Activated naive CD8-positive, alpha-beta T cell treated with anti-CD3 and anti-CD28 coated beads for 36 hours (primary cell): ENCODE measurements around the gene FAM163B. TPM values are rescaled to one million over a fixed set of nuclear protein-coding genes. Genes with fewer than 3 reads are reported as not detected.
A peak's percentile ranks its signal among the peaks of the same experiment; 100 is the strongest.

Source experiments
- DNase-seq: peaks from one replicate; pipeline ENCODE4 v3.0.0; 2021
- H3K27ac Mint-ChIP-seq: one replicate; pipeline ENCODE4 v1.8.0; 2022; ENCODE audit warnings: mild to moderate bottlenecking, moderate library complexity, mixed read lengths
- H3K27me3 Mint-ChIP-seq: one replicate; pipeline ENCODE4 v1.8.0; 2022; ENCODE audit warnings: mild to moderate bottlenecking, mixed read lengths
- H3K36me3 Mint-ChIP-seq: one replicate; pipeline ENCODE4 v1.8.0; 2021; ENCODE audit warnings: mild to moderate bottlenecking, mixed read lengths
- H3K4me1 Mint-ChIP-seq: one replicate; pipeline ENCODE4 v1.8.0; 2021; ENCODE audit warnings: mixed read lengths
- H3K4me3 Mint-ChIP-seq: one replicate; pipeline ENCODE4 v1.8.0; 2022; ENCODE audit warnings: mild to moderate bottlenecking, moderate library complexity, mixed read lengths
- H3K9me3 Mint-ChIP-seq: one replicate; pipeline ENCODE4 v1.8.0; 2022; ENCODE audit warnings: mixed read lengths
- total RNA-seq, 2 experiments: library from RNA; stranded (reverse); gene quantifications; one replicate each; pipeline ENCODE4 v1.2.3, GENCODE V29; 2021

FAM163B gene
- total RNA-seq, 2 experiments from 2014 or later, result not detected

DNA sequence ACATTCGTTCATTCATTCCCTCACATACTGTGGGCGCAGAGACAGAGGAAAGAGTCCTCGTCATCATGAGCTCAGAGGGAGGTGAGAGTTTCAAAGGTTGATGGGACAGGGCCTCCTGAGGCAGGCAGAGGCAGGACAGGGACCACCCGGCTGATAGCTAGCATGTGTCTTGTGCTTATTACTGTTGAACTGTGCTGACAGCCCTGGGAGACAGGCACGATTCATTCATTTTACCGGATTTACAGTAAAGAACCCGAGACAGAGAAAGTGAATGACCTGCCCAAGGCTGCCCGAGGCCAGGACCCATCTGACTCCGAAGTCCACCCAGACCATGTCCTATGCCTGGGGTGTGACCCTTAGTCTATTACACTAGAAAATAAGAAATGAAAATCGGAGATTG is 4.9 kb upstream of the FAM163B start:
- H3K36me3 Mint-ChIP-seq, result no peaks in the 10 kb centered on the region
- H3K4me3 Mint-ChIP-seq, result no peak overlapping the region
- peaks cover 25% of the 10 kb centered on the region for H3K27me3 Mint-ChIP-seq

DNA sequence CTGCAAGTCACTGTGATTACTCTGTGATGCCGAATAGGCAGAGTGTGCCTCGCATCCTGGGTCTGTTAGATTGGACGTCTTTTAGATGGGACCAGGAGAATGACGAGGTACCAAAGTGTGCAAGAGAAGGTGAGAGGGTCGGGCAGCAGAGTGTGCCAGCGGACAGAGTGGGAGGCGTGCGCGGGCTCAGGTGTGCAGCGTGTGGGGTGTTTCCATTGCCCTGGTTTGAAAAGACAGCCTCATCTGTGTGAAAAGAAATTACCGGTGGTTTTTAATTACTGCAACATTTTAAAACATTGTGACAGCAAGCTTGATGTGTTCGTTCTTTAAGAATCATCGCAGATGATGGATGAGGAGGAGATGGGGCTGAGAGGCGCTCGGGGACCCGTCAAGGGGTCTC is 4.2 kb upstream of the FAM163B start:
- H3K27me3 Mint-ChIP-seq, result peaks cover 27% of the 10 kb centered on the region
- no peak for DNase-seq
- H3K4me1 Mint-ChIP-seq, result no peaks in the 10 kb centered on the region
- H3K27ac Mint-ChIP-seq, result no peak overlapping the region
- H3K9me3 Mint-ChIP-seq, result no peaks in the 10 kb centered on the region
- H3K4me3 Mint-ChIP-seq, result no peak overlapping the region
- H3K36me3 Mint-ChIP-seq, result no peaks in the 10 kb centered on the region

More for the DNA sequence above, 4.9 kb upstream of the FAM163B start:
- DNase-seq, result no peak
- Mint-ChIP-seq H3K9me3 (no peaks in the 10 kb centered on the region), H3K27ac (no peak overlapping the region), H3K4me1 (peaks cover 3% of the 10 kb centered on the region)

DNA sequence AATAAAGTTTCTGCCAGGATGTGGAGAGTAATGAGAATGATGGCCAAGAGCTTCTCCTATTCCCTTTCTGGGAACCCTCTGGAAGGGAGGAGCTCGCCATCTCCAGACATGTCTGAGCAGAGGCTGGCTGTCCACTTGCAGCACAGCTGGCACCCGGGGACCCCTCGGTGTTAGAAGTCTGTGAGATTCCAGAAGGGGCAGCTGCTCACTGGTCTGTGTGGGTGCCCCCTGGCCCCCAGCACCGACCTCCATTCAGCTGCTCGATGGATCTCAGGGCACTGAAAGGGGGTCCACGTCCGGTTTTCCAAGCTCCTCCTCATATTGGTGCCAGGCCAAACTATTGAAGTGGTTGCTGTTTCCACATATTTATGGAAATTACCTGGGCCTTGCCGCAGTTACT is 3.6 kb upstream of the FAM163B start:
- peaks cover 33% of the 10 kb centered on the region for H3K27me3 Mint-ChIP-seq
- H3K4me3 Mint-ChIP-seq, result no peak overlapping the region
- no peaks in the 10 kb centered on the region for H3K4me1 Mint-ChIP-seq
- no peak overlapping the region for H3K27ac Mint-ChIP-seq
- H3K36me3 Mint-ChIP-seq, result no peaks in the 10 kb centered on the region
- H3K9me3 Mint-ChIP-seq, result no peaks in the 10 kb centered on the region
- DNase-seq, result no peak

DNA sequence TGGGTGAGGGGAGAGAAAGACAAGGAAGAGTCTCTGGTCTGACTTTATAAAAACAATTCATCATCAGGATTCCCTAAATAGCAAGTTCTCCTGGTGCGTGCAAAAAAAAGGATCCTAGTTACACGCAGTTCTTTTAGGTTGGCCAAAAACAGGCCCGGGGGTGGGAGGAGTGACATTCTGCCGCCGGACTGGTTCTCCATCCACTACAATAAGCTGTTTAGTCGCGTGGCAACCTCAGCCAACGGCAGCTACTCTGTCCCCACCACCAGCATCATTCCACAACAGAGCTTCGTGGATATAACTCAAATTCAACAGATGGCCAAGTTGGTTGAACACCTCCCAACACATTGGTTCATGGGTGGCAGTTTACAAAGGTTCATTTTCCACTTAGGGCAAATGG is 2.9 kb upstream of the FAM163B start:
- Mint-ChIP-seq H3K4me3 (no peak overlapping the region), H3K9me3 (no peaks in the 10 kb centered on the region), H3K4me1 (no peaks in the 10 kb centered on the region), H3K36me3 (no peaks in the 10 kb centered on the region), H3K27me3 (peaks cover 41% of the 10 kb centered on the region), H3K27ac (no peak overlapping the region)
- no peak for DNase-seq

DNA sequence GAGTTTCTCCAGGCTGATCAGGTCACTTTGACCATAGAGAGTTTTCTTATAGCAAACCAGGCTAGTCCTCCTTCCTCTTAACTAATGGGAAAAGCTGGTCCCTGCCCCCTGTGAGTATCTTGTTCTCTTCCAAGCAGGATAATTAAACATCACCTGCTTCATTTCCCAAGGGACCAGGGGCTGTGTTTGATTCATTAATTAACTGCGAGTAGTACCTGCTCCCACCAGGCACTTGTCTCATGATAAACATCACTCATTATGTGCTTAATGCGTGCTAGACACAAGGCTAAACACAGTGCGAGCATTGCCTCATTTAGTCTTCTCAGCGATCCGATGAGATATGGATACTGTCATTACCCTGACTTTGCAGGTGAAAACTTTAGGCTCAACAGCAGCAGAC is 1.7 kb upstream of the FAM163B start:
- DNase-seq, result no peak
- no peaks in the 10 kb centered on the region for H3K36me3 Mint-ChIP-seq
- peaks cover 46% of the 10 kb centered on the region for H3K27me3 Mint-ChIP-seq
- no peak overlapping the region for H3K4me3 Mint-ChIP-seq
- H3K4me1 Mint-ChIP-seq, result no peaks in the 10 kb centered on the region
- H3K9me3 Mint-ChIP-seq, result no peaks in the 10 kb centered on the region
- H3K27ac Mint-ChIP-seq, result no peak overlapping the region

DNA sequence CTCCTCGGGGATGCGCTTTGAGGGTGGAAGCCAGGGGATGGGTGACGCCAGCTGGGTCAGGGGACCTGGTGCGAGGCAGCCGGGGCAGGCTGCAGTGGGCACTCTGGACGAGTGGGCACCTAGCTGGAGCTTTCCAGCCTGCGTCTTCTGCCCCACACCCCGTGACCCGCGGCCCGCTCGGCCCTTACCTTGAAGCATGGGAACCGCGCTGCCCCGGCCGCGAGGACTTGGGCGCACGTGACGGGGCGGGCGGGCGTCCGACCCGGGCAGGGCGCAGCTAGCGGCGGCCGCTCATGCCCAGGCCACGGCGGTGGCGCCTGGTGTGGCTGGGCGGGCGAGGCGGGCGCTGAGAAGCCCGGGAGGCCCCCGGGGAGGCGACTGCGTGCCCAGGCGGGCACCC is 300 bp downstream of the FAM163B start:
- no peak for DNase-seq
- no peak overlapping the region for H3K27ac Mint-ChIP-seq
- H3K9me3 Mint-ChIP-seq, result no peaks in the 10 kb centered on the region
- no peaks in the 10 kb centered on the region for H3K36me3 Mint-ChIP-seq
- H3K4me1 Mint-ChIP-seq, result peaks cover 9% of the 10 kb centered on the region
- peaks cover 46% of the 10 kb centered on the region for H3K27me3 Mint-ChIP-seq
- H3K4me3 Mint-ChIP-seq, result no peak overlapping the region

DNA sequence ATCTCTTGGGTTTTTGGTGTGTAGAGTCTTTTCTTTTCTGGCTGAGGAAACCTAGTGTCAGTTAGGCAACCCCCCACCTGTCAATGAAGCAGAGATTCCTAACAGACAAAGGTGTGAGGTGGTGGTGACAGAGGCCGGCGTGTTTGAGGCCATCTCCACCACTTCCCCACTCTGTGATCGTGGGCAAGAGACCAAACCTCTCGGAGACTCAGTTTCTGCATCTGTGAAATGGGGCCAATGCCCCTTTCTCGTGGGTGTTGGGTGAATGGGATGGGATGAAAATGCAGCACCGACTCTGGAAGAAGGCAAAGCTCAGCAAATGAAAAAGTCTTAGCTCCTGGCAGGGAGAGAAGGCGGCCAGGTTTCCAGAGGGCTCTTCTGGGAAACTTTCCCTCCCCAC is 807 bp downstream of the FAM163B start:
- no peak overlapping the region for H3K27ac Mint-ChIP-seq
- no peak for DNase-seq
- no peaks in the 10 kb centered on the region for H3K9me3 Mint-ChIP-seq
- peaks cover 9% of the 10 kb centered on the region for H3K4me1 Mint-ChIP-seq
- no peaks in the 10 kb centered on the region for H3K36me3 Mint-ChIP-seq
- H3K4me3 Mint-ChIP-seq, result no peak overlapping the region
- peaks cover 46% of the 10 kb centered on the region for H3K27me3 Mint-ChIP-seq

DNA sequence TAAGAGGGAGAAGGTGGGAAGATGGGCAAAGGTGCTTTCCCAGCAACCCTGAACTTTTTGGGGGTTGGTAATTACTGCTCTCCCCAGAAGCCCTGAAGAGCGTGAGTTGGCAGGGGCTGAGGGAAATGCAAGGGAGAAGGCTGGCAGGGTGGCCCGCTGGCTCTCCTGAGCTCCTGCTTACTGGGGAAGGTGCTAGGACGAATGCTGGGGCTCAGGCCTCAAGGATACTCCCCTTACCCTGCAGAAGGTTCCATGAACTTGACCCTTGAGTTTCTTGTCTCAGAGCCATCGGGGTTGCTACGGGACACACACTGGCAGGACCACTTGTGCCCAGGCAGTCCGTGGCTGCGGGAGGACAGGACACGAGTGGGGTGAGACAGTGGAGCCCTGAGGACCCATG is 1.2 kb downstream of the FAM163B start:
- H3K36me3 Mint-ChIP-seq, result no peaks in the 10 kb centered on the region
- peaks cover 9% of the 10 kb centered on the region for H3K4me1 Mint-ChIP-seq
- DNase-seq, result no peak
- no peaks in the 10 kb centered on the region for H3K9me3 Mint-ChIP-seq
- H3K27ac Mint-ChIP-seq, result no peak overlapping the region
- peaks cover 46% of the 10 kb centered on the region for H3K27me3 Mint-ChIP-seq
- H3K4me3 Mint-ChIP-seq, result no peak overlapping the region

DNA sequence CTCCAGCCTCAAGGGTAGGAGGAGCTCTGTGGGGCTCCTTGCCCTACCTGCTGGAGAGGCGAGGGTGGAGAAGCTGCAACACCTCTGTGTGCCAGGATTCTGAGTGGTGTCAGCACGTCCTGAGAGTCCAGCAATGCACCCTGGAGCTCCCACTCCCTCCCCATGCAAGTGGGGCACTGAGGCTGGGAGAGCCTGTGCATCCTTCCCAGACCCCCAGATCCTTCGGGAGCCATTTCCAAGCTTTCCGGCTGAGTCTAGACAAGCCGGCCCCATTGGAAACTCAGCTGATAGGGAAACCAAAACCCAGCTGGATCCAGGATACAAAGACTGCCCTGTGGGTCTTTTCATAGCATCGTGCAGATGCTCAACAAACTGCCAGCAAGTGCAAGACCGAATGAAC is 1.8 kb downstream of the FAM163B start:
- H3K4me3 Mint-ChIP-seq, result no peak overlapping the region
- H3K27me3 Mint-ChIP-seq, result peaks cover 46% of the 10 kb centered on the region
- H3K27ac Mint-ChIP-seq, result no peak overlapping the region
- H3K36me3 Mint-ChIP-seq, result no peaks in the 10 kb centered on the region
- H3K4me1 Mint-ChIP-seq, result peaks cover 9% of the 10 kb centered on the region
- no peaks in the 10 kb centered on the region for H3K9me3 Mint-ChIP-seq
- DNase-seq, result no peak

DNA sequence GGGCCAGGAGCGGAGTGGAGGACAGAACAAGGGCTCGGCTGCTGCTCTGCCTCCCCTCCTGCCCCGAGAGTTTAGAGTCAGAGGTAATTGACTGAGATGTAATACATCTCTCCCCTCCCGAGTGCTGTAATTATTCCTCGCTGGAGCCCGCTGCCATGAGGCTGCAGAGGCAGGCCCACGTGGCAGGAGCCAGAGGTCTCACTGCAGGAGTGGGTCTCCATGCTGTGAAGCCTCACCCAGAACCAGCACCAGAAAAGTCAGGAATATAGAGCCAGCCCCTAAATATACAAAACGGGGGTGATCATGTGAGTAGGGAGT is 2.5 kb downstream of the FAM163B start:
- Mint-ChIP-seq H3K36me3 (no peaks in the 10 kb centered on the region), H3K9me3 (no peaks in the 10 kb centered on the region), H3K27ac (no peak overlapping the region), H3K27me3 (peaks cover 42% of the 10 kb centered on the region), H3K4me3 (no peak overlapping the region), H3K4me1 (peaks cover 9% of the 10 kb centered on the region)
- no peak for DNase-seq

DNA sequence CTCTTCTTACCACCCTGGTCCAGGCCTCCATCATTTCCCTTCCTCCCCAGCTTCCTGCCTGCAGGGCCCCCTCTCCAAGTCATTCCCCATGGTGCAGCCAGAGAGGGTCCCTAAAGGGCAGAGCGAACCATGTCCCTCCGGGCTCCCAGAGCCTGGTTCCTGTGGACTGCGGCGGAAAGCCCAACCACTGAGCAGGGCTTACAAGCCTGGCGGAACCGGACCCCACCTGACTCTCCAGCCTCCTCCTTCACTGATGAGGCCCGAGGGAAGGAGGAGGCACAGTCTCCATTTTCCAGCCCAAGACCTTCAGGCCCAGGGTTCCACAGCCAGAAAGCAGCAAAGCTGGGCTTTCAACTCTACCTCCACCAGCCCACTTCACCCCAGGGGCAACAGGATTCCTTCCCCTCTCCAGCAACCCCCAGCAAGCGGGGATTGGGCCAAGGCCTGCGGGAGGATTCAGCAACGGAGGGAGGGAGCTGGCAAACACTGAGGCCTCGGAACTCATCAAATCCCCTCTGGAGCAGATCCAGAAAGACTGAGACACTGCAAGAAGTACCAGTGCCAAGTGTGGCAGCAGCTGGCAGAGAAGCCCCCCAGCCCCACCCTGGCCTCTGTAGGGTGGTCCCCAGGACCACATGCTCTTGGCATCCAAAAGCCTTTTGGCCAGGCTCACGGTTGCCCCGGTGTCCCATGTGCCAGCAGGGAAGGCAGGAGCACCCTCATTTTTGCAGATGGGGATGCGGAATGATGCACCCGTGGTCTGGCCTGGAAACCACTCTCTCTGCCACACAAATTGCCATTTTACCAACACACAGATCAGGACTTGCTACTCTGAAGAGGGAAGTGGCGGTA is 3.1 kb downstream of the FAM163B start:
- H3K9me3 Mint-ChIP-seq, result no peaks in the 10 kb centered on the region
- no peak overlapping the region for H3K27ac Mint-ChIP-seq
- no peak overlapping the region for H3K4me3 Mint-ChIP-seq
- H3K27me3 Mint-ChIP-seq, result peaks cover 39% of the 10 kb centered on the region
- no peak for DNase-seq
- no peaks in the 10 kb centered on the region for H3K36me3 Mint-ChIP-seq
- H3K4me1 Mint-ChIP-seq, result peaks cover 9% of the 10 kb centered on the region

DNA sequence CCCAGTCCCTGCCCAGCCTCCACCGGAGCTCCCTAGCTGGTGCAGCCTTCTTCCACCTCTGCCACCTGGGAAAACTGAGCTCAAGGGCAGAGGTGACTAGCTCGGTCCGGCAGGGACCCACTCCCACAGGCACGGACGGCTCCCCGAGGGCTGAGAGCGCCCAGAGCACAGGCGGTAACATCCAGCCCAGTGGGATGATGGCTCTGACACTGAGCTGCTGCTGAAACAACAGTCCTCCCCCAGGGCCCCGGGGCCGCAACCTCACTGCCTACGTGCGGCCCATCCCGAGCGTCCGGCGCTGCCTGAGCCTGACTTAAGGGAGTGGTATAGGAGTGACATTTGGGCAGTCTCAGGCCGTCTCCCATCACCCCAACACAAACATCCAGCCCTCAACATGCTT is 3.7 kb downstream of the FAM163B start:
- H3K9me3 Mint-ChIP-seq, result no peaks in the 10 kb centered on the region
- H3K27me3 Mint-ChIP-seq, result peaks cover 32% of the 10 kb centered on the region
- H3K4me3 Mint-ChIP-seq, result no peak overlapping the region
- no peaks in the 10 kb centered on the region for H3K36me3 Mint-ChIP-seq
- peaks cover 9% of the 10 kb centered on the region for H3K4me1 Mint-ChIP-seq
- DNase-seq, result no peak
- H3K27ac Mint-ChIP-seq, result no peak overlapping the region

DNA sequence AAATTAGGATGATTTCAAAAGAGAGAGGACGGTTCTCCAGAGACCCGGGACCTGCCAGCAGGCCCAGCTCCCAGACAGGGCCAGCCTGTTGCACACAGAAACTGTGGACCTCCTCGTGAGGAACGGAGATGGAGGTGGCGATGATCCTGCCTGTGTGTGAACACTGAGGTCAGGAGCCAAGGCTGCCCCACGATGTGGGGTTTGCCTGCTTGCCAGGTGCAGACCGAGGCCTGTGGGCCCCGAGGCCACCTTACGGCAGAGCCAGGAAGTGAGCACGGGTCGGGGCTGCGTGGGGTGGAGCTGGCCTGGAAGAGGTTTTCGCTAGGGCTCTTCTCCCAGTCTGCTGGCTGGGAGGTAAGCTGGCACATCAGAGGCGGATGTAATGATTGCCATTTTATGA is 4.3 kb downstream of the FAM163B start:
- H3K9me3 Mint-ChIP-seq, result no peaks in the 10 kb centered on the region
- H3K36me3 Mint-ChIP-seq, result no peaks in the 10 kb centered on the region
- no peak overlapping the region for H3K4me3 Mint-ChIP-seq
- peaks cover 27% of the 10 kb centered on the region for H3K27me3 Mint-ChIP-seq
- peaks cover 9% of the 10 kb centered on the region for H3K4me1 Mint-ChIP-seq
- no peak overlapping the region for H3K27ac Mint-ChIP-seq
- DNase-seq, result peak; percentile 15

DNA sequence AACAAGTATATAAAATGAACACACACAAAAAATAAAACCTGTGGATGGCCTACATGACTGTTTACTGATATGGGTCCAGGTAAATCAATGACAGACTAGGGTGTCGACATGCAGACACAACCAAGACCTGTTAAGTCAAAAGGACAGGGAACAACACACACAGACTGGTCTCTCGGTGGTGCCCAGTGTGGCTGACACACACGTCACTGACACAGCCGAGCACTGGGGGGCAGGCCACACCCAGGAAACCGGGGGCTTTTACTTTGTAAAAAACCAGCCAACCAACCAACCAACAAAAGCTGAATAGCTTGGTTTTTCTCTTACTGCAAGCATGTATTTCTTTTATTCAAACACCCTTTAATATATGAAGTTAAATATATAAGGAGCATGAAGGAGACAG is 5.0 kb downstream of the FAM163B start:
- H3K27me3 Mint-ChIP-seq, result peaks cover 21% of the 10 kb centered on the region
- no peak overlapping the region for H3K4me3 Mint-ChIP-seq
- no peaks in the 10 kb centered on the region for H3K9me3 Mint-ChIP-seq
- H3K27ac Mint-ChIP-seq, result no peak overlapping the region
- no peaks in the 10 kb centered on the region for H3K36me3 Mint-ChIP-seq
- DNase-seq, result peak; percentile 36
- H3K4me1 Mint-ChIP-seq, result peaks cover 9% of the 10 kb centered on the region

DNA sequence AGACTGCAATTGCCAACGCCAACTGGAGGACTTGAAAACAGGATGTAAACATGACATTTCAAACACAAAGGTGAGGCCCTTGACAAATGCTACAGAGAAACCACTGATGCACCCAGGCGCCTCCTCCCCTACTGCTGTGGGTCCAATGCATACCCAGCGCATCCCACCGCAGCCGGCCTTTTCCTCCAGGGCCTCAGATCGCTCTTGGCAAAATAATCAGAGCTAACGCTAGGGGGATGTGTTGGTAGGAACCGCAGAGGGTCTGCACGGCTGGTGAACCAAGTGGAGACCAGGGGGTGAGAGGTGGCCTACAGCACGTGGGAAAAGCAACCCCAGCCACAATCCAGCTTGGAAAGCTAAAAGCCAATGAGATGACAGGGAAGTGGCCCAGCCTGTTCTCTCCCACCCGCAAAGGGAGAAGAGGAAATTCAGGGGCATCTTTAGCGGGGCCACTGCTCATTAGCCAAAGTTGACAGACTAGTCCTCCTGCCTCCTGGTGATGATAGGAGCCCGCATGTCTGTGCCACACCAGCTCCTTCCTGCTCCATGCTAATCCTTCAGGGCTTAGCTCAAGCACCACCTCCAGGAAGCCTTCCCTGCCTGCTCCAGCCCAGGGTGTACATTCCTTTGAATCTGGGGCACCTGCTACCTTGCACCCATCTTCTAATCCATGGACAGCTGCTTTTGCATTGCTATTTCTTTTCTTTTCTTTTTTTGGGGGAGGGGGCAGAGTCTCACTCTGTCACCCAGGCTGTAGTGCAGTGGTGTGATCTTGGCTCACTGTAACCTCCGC is 5.9 kb downstream of the FAM163B start:
- no peaks in the 10 kb centered on the region for H3K36me3 Mint-ChIP-seq
- DNase-seq, result no peak
- H3K27ac Mint-ChIP-seq, result no peak overlapping the region
- H3K9me3 Mint-ChIP-seq, result no peaks in the 10 kb centered on the region
- H3K4me3 Mint-ChIP-seq, result no peak overlapping the region
- H3K4me1 Mint-ChIP-seq, result peaks cover 9% of the 10 kb centered on the region
- H3K27me3 Mint-ChIP-seq, result peaks cover 18% of the 10 kb centered on the region

DNA sequence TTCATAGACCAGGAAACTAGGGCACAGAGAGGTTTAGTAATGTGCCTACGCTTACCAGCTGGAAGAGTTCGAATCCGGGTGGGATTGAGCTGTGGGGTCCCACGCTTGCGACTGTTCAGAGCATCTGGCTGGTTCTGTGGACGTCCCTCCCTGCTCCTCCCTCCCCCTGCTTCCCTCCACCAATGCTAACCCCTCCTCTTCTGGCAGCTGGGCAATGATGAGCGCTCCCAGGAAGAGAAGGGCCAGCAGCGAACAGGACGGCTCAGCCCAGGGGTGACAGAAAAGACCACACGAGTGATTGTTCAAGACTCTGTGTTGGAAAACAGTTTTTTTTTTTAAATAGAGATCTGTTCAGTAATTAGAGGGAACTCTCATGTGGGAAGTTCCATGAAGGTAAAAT is 6.9 kb downstream of the FAM163B start:
- Mint-ChIP-seq H3K27me3 (peaks cover 7% of the 10 kb centered on the region), H3K4me3 (no peak overlapping the region), H3K36me3 (no peaks in the 10 kb centered on the region), H3K27ac (no peak overlapping the region), H3K4me1 (peaks cover 9% of the 10 kb centered on the region), H3K9me3 (peaks cover 8% of the 10 kb centered on the region)
- DNase-seq, result no peak
